ENCODE results near the gene GNPDA2. TPM values are rescaled to one million over a fixed set of nuclear protein-coding genes. Genes with fewer than 3 reads are reported as not detected.

Gene GNPDA2
- total and polyA plus RNA-seq, 9 of the 15 experiments (the other 6 are each of a cell fraction or from before 2014, with no cell fraction given) = 10.6 to 20.4 (median 13.0) TPM

- TF ChIP-seq VEZF1 (CRISPR knock-in tag; IDR thresholded peaks at IDR 0.05) (peak; percentile 84), ZNF584 (CRISPR knock-in tag; IDR thresholded peaks at IDR 0.05; ENCODE audit: low read depth) (no peak), SMAD2 (IDR thresholded peaks at IDR 0.05; ENCODE audit: low read depth, low read length) (no peak), ZNF764 (CRISPR knock-in tag; IDR thresholded peaks at IDR 0.05; ENCODE audit: low read depth) (no peak), ZBTB34 (CRISPR knock-in tag; IDR thresholded peaks at IDR 0.05) (no peak), ZNF174 (CRISPR knock-in tag; IDR thresholded peaks at IDR 0.05) (no peak), NR2C1 (IDR thresholded peaks at IDR 0.05) (peak; percentile 59), NR2C1 (tag; IDR thresholded peaks at IDR 0.05) (peak; percentile 83), SAFB (IDR thresholded peaks at IDR 0.05; ENCODE audit: borderline replicate concordance, low read depth, low read length) (0 out of 2 replicates have a peak, but pooled peaks have one; percentile 31), PRDM10 (IDR thresholded peaks at IDR 0.05; ENCODE audit: partially characterized antibody) (no peak), IRF1 (CRISPR knock-in tag; IDR thresholded peaks at IDR 0.05; ENCODE audit: borderline replicate concordance) (no peak), RUNX1 (IDR thresholded peaks at IDR 0.05; ENCODE audit: low read depth) (no peak), DLX4 (CRISPR knock-in tag; IDR thresholded peaks at IDR 0.05) (no peak), ZNF143 (CRISPR knock-in tag; IDR thresholded peaks at IDR 0.05) (no peak), SMARCE1 (IDR thresholded peaks at IDR 0.05) (no peak), FOXO4 (CRISPR knock-in tag; IDR thresholded peaks at IDR 0.05) (no peak)
Measured at GRCh38 chr4:44726038-44726871, at the start of gene GNPDA2 (continued).

All from K562 (cell line).